Muscle of arm (tissue), 12 donors: ENCODE measurements around the gene CFAP54. TPM values are rescaled to one million over a fixed set of nuclear protein-coding genes. Genes with fewer than 3 reads are reported as not detected.
A peak's percentile ranks its signal among the peaks of the same experiment; 100 is the strongest.
"Not testable (repeated sequence)": the region's sequence is repeated elsewhere in the genome, so short reads cannot be mapped to it uniquely, and the experiment has no call there.

ENCODE experiments used
- DNase-seq: peaks from one replicate; pipeline ENCODE4 v3.0.0-alpha.2; 2013
- polyA plus RNA-seq, 12 donors: library from polyadenylated mRNA; unstranded; fragments of 120-200 nt; gene quantifications; one replicate each; pipeline ENCODE4 v1.2.1, GENCODE V29; 2013; ENCODE audit not compliant: insufficient read length in 12 of 12

The CFAP54 gene
- polyA plus RNA-seq, 12 donors, result 0.16 to 1.2 (median 0.44) TPM; not detected in 2

DNA sequence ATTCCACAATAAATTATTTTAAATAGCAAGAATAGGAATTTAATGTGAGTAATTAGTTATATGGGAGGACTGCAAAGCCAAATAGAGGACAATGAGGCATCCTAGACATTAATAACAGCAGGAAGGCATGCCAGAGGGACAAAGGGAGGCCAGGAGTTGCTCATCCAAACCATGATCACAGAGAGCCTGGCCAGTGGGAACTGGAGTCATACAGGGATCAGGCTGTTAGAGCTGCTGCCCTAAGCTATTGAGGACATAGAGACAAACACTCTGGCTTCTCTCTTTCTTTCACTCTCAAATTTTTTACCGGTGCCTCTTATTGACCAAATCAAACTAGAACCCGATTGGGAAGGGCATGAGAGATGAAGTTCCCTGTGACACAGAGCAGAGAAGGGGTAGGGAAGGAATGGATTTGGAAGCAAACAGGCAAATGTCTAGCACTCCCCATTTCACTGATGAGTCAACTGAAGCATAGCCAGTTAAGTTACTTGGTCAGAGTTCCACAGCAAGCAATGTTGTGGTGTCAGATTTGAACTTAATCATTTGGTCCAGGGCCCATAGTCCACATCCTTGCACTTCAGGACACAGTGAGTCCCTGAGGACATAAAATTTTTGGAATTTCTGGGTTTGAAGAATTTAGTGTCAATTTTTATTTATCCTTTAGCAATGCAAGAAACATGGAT lies 17.9 kb upstream of the CFAP54 start:
- no peak for DNase-seq

GRCh38 chr12:96472384-96472783 lies 17.0 kb upstream of the CFAP54 start:
- no peak for DNase-seq

GRCh38 chr12:96473394-96474093 lies 15.8 kb upstream of the CFAP54 start:
- DNase-seq, result no peak

- no peak for DNase-seq
Measured at GRCh38 chr12:96474206-96474605, 15.2 kb upstream of the CFAP54 start.

DNA sequence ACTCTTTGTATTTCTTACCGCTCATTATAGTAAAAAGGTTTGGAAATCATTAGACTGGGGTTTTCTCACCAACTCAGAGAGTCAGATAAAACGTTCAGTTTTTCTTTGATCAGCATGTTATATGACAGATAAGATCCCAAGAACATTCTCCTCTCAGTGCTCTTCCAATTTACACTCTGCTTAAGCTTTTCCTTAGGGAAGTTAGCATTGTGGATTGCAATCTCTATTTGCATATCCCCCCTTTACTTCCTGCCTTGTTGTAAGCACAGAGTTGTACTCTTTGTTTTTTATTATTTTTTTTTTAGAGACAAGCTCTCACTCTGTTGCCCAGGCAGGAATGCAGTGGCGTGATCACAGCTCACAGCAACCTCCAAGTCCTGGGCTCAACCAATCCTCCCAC lies 11.4 kb upstream of the CFAP54 start:
- no peak for DNase-seq

DNA sequence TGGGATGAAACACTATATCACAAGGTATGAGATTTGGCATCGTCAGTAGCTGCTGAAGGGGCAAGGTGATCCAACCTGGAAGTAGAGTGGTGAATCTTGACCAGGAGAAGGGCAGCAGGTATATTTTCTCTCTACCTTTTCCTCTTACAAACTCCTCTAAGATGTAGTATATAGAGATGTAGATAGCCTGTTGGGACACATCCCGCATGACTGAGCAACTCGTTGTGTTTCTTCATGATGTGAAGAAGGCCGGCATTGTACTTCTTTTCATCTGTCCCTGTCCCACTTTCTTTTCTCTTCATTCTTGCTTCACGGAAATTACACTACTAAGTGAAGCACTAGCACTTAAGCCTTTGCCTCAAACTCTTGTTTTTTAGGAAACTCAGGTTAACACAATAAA lies 7.3 kb upstream of the CFAP54 start:
- DNase-seq, result no peak

DNA sequence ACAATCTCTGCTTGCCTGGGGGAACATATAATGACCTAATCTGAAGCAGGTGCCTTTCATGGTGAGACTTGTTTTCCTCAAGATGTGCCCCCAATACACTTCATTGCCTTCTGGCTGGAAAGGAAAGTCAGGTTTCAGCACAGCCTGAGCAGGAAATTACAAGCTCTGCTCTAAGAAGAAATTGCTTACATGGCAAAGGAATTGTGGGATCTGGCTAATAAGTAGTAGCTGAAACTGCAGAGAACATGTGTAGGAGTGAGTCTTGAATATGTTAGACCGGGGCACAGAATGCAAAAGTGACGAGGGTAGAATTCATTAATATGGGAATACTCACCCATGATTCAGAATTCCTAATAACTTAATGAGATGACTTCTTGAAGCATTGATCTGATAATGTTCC lies 6.3 kb upstream of the CFAP54 start:
- no peak for DNase-seq

DNA sequence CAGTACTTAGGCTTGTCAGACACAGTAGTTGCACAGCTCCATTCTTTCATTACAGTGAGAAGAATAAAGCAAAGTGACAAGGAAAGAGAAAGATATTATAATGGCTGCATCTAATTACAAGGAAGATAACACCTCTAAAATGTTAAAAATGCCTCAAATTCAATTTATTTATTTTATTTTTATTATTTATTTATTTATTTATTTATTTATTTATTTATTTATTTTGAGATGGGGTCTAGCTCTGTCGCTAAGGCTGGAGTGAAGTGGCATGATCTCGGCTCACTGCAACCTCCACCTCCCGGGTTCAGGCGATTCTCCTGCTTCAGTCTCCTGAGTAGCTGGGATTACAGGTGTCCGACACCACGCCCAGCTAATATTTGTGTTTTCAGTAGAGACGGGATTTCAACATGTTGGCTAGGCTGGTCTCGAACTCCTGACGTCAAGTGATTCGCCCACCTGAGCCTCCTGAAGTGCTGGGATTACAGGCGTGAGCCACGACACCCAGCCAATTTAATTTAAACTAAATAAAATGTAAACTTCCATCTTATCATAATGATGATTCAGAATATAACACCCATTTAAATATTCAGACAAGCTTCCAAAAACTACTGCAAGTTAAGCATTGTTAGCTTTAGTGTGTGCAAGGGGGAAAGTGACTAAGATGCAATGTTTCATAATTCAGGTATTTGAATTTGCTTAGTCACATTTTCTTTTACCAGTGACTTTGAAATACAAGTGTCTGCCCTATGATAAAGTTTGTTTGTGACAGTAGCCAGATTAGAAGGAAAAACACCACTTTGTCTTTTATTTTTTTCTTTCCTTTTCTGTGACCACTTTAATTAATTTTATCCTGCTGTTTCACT lies 2.4 kb upstream of the CFAP54 start:
- no peak for DNase-seq

GRCh38 chr12:96487634-96488033 lies 1.7 kb upstream of the CFAP54 start:
- DNase-seq, result no peak

DNA sequence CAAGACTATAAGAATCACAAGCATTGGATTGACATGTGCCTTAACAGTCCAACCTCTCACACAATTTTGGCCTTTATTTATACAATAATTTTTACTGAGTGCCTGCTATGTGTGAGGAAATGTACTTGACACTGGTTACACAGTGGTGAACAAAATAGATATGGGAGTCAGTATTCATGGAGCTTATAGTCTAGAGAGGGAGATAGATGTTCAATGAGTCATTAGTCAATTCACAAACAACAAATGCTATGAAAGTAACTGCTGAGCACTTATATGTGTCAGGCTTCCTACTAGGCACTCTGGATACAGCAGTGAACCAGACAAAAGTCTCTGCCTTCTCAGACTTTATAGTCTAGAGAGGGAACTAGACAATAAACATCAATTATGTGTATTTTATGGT lies 3.7 kb downstream of the CFAP54 start:
- DNase-seq, result no peak

- DNase-seq, result not testable (repeated sequence)
Measured at GRCh38 chr12:96494154-96494553, 4.8 kb downstream of the CFAP54 start.

GRCh38 chr12:96495155-96495554 lies 5.8 kb downstream of the CFAP54 start:
- DNase-seq, result no peak

GRCh38 chr12:96495841-96496545 lies 6.6 kb downstream of the CFAP54 start:
- DNase-seq, result no peak

GRCh38 chr12:96496944-96497343 lies 7.6 kb downstream of the CFAP54 start:
- DNase-seq, result no peak

DNA sequence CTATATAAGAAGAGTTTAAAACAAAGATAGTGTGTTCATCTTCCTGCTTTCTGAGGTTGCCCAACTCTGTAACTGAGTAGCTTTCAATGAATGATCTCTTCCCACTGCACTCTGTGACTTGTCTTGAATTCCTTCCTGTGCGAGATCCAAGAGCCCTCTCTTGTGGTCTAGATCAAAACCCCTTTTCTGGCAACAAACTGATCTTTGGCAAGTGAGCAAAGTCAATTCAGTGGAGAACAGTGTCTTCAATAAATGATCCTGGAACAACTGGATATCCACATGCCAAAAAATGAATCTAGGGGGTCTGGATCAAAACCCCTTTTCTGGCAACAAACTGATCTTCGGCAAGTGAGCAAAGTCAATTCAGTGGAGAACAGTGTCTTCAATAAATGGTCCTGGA lies 8.5 kb downstream of the CFAP54 start:
- DNase-seq, result peak; percentile 48

DNA sequence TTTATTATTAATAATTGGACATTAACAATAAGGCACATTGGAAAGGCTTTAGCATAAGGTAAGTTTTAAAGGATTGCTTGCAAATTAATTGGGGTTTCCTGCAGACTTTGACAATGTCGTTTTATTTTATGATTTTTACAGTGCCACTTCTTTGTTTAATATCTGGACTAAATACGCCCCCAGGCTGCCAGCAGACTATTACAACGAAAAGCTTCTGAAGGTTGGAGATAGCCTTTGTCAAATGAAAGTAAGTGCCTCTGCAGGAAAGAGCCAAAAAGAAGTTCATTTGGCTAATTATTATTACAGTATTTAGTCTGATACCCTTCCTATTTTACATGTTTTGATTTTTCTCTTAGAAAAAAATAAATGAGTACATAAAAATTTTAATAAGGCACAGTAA lies 11.3 kb downstream of the CFAP54 start:
- DNase-seq, result no peak

DNA sequence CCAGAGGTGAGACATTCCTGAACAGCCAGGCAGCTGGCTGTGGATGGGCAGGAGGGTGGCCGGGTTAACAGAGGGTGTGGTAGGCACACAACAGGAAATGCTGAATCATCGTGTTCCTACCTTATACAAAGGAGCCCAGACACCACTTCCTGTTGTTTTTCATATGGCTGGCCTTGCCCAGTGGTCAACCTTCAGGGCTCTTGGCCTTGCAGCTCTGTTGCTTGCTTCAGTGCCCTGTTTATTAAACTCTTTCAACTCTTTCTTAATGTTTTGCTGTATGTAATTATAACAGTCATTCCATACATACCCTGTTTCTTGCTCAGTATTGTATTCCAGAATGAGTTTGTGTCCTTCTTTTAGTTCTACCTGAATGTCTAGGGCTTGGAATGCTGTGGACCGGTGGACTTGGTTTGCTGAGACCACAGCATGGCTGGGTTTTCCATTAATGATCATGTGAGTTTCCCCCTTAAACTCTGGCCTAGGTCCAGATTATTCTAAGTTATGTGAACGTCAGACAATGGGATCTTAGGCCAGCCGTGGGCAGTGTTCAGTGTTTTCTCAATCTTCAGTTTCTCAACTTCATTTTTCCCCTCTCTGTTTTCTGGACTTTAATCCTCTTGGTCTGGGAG lies 11.9 kb downstream of the CFAP54 start:
- DNase-seq, result no peak

- DNase-seq, result no peak
Measured at GRCh38 chr12:96501908-96502307, 12.5 kb downstream of the CFAP54 start.

GRCh38 chr12:96502477-96502876 lies 13.1 kb downstream of the CFAP54 start:
- no peak for DNase-seq

- no peak for DNase-seq
Measured at GRCh38 chr12:96502949-96503532, 13.7 kb downstream of the CFAP54 start.

DNA sequence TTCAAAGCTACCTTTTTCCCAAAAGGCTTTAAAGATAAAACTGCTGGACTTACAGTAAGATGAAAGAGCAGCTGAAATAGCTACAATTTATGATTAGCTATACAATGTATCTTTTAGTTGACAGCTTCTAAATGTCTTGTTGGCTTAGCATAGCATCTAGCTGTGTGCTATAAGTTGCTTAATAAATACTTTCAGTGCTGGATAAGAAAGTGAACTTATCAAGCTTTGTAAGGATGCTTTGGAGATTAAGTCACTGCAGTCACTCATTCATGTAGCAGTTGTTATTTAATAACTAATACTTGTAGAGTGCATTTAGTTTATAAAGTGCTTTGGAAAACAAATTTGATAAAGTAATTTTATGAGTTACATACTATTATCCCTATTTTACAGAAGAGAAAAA lies 14.6 kb downstream of the CFAP54 start:
- no peak for DNase-seq
